HEK293 (cell line): ENCODE results near the gene FOXP4.

Experiments used
- CTCF ChIA-PET: fragments of 350-600 bp; formaldehyde crosslinking; extraction: SDS; loops from one replicate; lab custom pipeline; 2021; ENCODE audit warnings: antibody characterized with exemption; lab: Yijun Ruan, JAX
- POLR2A ChIA-PET: fragments of 300-600 bp; formaldehyde crosslinking; extraction: SDS; loops from one replicate; lab custom pipeline; 2020; ENCODE audit warnings: antibody characterized with exemption, inconsistent platforms; lab: Yijun Ruan, JAX
- H3K27ac ChIP-seq: fragments of 200-500 bp; sonication (Bioruptor generic); 2 replicates; pipeline ENCODE4 v1.5.1; 2014; ENCODE audit warnings: low read depth, low read length, control low read depth, inconsistent platforms; ENCODE audit errors: extremely low read depth
- H3K36me3 ChIP-seq, 2 experiments: fragments of 200-500 bp in 1 of 2; sonication (Bioruptor generic) in 1 of 2; 1 replicate in 1 of 2; 2 replicates in 1 of 2; pipeline ENCODE4 v1.5.1; 2014 to 2017; ENCODE audit warnings: inconsistent platforms in 2 of 2, low read length in 2 of 2; ENCODE audit not compliant: control insufficient read depth in 2 of 2, insufficient read depth in 1 of 2
- H3K4me1 ChIP-seq: fragments of 200-500 bp; sonication (Bioruptor generic); 2 replicates; pipeline ENCODE4 v1.5.1; 2014; ENCODE audit warnings: mild to moderate bottlenecking, low read length, inconsistent platforms; ENCODE audit not compliant: control insufficient read depth, insufficient read depth
- H3K4me3 ChIP-seq: 2 replicates; pipeline ENCODE4 v1.5.1; 2011; ENCODE audit warnings: low read depth, mild to moderate bottlenecking, control low read depth, low read length, moderate library complexity
- H3K9me3 ChIP-seq: fragments of 200-500 bp; sonication (Bioruptor generic); 2 replicates; pipeline ENCODE4 v1.5.1; 2014; ENCODE audit warnings: low read depth, low read length, inconsistent platforms; ENCODE audit not compliant: control insufficient read depth, insufficient read depth
- GLIS2 ChIP-seq: fragments of 450-650 bp; formaldehyde crosslinking; IDR thresholded peaks from 2 replicates; pipeline ENCODE4 v1.5.1; 2016; ENCODE audit warnings: missing biosample characterization, missing genetic modification characterization
- REPIN1 ChIP-seq: fragments of 450-650 bp; formaldehyde crosslinking; IDR thresholded peaks from 2 replicates; pipeline ENCODE4 v1.5.1; 2017; ENCODE audit warnings: missing biosample characterization, missing genetic modification characterization, low read depth
- WT1 ChIP-seq: fragments of 450-650 bp; formaldehyde crosslinking; IDR thresholded peaks from 2 replicates; pipeline ENCODE4 v1.5.1; 2016; ENCODE audit warnings: missing biosample characterization, missing genetic modification characterization
- ZIC2 ChIP-seq: fragments of 450-650 bp; formaldehyde crosslinking; IDR thresholded peaks from 2 replicates; pipeline ENCODE4 v1.5.1; 2016; ENCODE audit warnings: missing biosample characterization, missing genetic modification characterization
- ZNF214 ChIP-seq: fragments of 450-650 bp; formaldehyde crosslinking; IDR thresholded peaks from 2 replicates; pipeline ENCODE4 v1.5.1; 2017; ENCODE audit warnings: missing biosample characterization, mild to moderate bottlenecking, missing genetic modification characterization, borderline replicate concordance
- ZNF223 ChIP-seq: fragments of 450-650 bp; formaldehyde crosslinking; IDR thresholded peaks from 2 replicates; pipeline ENCODE4 v1.5.1; 2016; ENCODE audit warnings: missing biosample characterization, missing genetic modification characterization
- ZNF239 ChIP-seq: fragments of 450-650 bp; formaldehyde crosslinking; IDR thresholded peaks from 2 replicates; pipeline ENCODE4 v1.5.1; 2016; ENCODE audit warnings: missing biosample characterization, missing genetic modification characterization
- ZNF248 ChIP-seq: fragments of 450-650 bp; formaldehyde crosslinking; IDR thresholded peaks from 2 replicates; pipeline ENCODE4 v1.5.1; 2017; ENCODE audit warnings: missing biosample characterization, missing genetic modification characterization
- ZNF292 ChIP-seq: fragments of 450-650 bp; formaldehyde crosslinking; IDR thresholded peaks from 2 replicates; pipeline ENCODE4 v1.5.1; 2016; ENCODE audit warnings: low read depth, missing biosample characterization, missing genetic modification characterization, borderline replicate concordance
- ZNF302 ChIP-seq: fragments of 450-650 bp; formaldehyde crosslinking; IDR thresholded peaks from 2 replicates; pipeline ENCODE4 v1.5.1; 2016; ENCODE audit warnings: missing biosample characterization, missing genetic modification characterization, low read depth
- ZNF416 ChIP-seq: fragments of 450-650 bp; formaldehyde crosslinking; IDR thresholded peaks from 2 replicates; pipeline ENCODE4 v1.5.1; 2016; ENCODE audit warnings: missing biosample characterization, missing genetic modification characterization
- ZNF423 ChIP-seq: fragments of 450-650 bp; formaldehyde crosslinking; IDR thresholded peaks from 2 replicates; pipeline ENCODE4 v1.5.1; 2016; ENCODE audit warnings: missing biosample characterization, missing genetic modification characterization
- ZNF514 ChIP-seq: fragments of 450-650 bp; formaldehyde crosslinking; IDR thresholded peaks from 2 replicates; pipeline ENCODE4 v1.5.1; 2016; ENCODE audit warnings: missing biosample characterization, missing genetic modification characterization
- ZNF555 ChIP-seq: fragments of 450-650 bp; formaldehyde crosslinking; conservative IDR thresholded peaks from 2 replicates; pipeline ENCODE4 v1.5.1; 2017; ENCODE audit warnings: missing biosample characterization, mild to moderate bottlenecking, missing genetic modification characterization, inconsistent platforms
- ZNF621 ChIP-seq: fragments of 450-650 bp; formaldehyde crosslinking; IDR thresholded peaks from 2 replicates; pipeline ENCODE4 v1.5.1; 2017; ENCODE audit warnings: missing biosample characterization, missing genetic modification characterization
- ZNF701 ChIP-seq: fragments of 450-650 bp; formaldehyde crosslinking; IDR thresholded peaks from 2 replicates; pipeline ENCODE4 v1.5.1; 2016; ENCODE audit warnings: missing biosample characterization, missing genetic modification characterization
- ZNF777 ChIP-seq: fragments of 450-650 bp; formaldehyde crosslinking; IDR thresholded peaks from 2 replicates; pipeline ENCODE4 v1.5.1; 2017; ENCODE audit warnings: missing biosample characterization, missing genetic modification characterization, borderline replicate concordance
- ZNF837 ChIP-seq: fragments of 450-650 bp; formaldehyde crosslinking; IDR thresholded peaks from 2 replicates; pipeline ENCODE4 v1.5.1; 2016; ENCODE audit warnings: missing biosample characterization, missing genetic modification characterization
- ZSCAN5A ChIP-seq: fragments of 450-650 bp; formaldehyde crosslinking; IDR thresholded peaks from 2 replicates; pipeline ENCODE4 v1.5.1; 2016; ENCODE audit warnings: missing biosample characterization, missing genetic modification characterization
- TF ChIP-seq, protein P1 (sequence below): fragments of 450-650 bp; formaldehyde crosslinking; optimal IDR thresholded peaks from 2 replicates; pipeline ENCODE3; 2016; ENCODE audit warnings: missing biosample characterization, mild to moderate bottlenecking, missing genetic modification characterization
- TF ChIP-seq, protein P2 (sequence below): fragments of 450-650 bp; formaldehyde crosslinking; IDR thresholded peaks from 2 replicates; pipeline ENCODE4 v1.5.1; 2017; ENCODE audit warnings: missing biosample characterization, missing genetic modification characterization
- TF ChIP-seq, protein P3 (sequence below): fragments of 450-650 bp; formaldehyde crosslinking; IDR thresholded peaks from 2 replicates; pipeline ENCODE4 v1.5.1; 2017; ENCODE audit warnings: missing biosample characterization, missing genetic modification characterization
- TF ChIP-seq, protein P4 (sequence below): fragments of 450-650 bp; formaldehyde crosslinking; IDR thresholded peaks from 2 replicates; pipeline ENCODE4 v1.5.1; 2016; ENCODE audit warnings: missing biosample characterization, missing genetic modification characterization

Gene FOXP4

DNA sequence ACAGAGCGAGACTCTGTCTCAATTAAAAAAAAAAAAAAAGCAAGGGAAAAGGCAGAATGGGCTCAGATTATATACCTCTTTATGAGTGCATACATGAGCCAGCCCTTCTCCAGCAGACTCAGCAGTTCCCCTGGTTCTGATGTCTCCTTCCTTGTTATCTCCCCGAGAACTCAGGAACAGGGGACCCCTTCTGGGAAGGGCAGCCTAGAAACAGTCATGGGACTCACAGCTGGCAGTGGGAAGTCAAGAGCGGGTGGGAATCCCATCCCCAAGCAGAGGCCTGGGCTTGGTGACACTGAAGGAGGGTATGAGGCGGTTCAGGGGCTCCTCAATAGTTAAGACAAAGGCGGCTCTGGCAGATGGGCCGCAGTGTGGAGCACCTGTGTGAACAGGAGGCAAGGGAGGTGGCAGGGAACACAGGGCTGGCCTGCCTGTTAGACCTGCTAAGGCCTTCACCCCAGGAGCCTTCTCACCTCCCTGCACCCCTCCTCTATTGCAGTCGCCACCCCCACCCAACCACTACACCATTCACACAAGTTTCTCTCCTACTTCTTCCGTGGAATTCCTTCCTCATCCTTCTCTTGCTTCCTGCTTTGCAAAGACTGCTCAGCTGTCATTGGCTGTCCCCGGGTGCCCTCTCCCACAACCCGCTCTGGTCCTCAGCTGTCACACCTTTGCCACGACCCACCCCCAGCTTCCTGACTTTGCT, 62.4 kb downstream of the FOXP4 start:
- H3K27ac ChIP-seq = no peak overlapping the region
- no peaks in the 10 kb centered on the region for H3K9me3 ChIP-seq
- TF ChIP-seq ZIC2 (peak; percentile 37), ZNF302 (tag by site-specific recombination) (no peak), ZNF423 (tag by site-specific recombination) (no peak), ZNF248 (tag by site-specific recombination) (no peak), ZNF514 (tag by site-specific recombination) (no peak), REPIN1 (tag by site-specific recombination) (no peak), ZNF555 (tag by site-specific recombination) (no peak), GLIS2 (tag by site-specific recombination) (no peak), ZNF416 (tag by site-specific recombination) (no peak), ZNF292 (no peak)
- TF ChIP-seq, protein P1, sequence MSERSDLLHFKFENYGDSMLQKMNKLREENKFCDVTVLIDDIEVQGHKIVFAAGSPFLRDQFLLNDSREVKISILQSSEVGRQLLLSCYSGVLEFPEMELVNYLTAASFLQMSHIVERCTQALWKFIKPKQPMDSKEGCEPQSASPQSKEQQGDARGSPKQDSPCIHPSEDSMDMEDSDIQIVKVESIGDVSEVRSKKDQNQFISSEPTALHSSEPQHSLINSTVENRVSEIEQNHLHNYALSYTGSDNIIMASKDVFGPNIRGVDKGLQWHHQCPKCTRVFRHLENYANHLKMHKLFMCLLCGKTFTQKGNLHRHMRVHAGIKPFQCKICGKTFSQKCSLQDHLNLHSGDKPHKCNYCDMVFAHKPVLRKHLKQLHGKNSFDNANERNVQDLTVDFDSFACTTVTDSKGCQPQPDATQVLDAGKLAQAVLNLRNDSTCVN (tag by site-specific recombination) = no peak
- TF ChIP-seq, protein P2, sequence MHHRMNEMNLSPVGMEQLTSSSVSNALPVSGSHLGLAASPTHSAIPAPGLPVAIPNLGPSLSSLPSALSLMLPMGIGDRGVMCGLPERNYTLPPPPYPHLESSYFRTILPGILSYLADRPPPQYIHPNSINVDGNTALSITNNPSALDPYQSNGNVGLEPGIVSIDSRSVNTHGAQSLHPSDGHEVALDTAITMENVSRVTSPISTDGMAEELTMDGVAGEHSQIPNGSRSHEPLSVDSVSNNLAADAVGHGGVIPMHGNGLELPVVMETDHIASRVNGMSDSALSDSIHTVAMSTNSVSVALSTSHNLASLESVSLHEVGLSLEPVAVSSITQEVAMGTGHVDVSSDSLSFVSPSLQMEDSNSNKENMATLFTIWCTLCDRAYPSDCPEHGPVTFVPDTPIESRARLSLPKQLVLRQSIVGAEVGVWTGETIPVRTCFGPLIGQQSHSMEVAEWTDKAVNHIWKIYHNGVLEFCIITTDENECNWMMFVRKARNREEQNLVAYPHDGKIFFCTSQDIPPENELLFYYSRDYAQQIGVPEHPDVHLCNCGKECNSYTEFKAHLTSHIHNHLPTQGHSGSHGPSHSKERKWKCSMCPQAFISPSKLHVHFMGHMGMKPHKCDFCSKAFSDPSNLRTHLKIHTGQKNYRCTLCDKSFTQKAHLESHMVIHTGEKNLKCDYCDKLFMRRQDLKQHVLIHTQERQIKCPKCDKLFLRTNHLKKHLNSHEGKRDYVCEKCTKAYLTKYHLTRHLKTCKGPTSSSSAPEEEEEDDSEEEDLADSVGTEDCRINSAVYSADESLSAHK (tag by site-specific recombination) = peak; percentile 94
- TF ChIP-seq, protein P3, sequence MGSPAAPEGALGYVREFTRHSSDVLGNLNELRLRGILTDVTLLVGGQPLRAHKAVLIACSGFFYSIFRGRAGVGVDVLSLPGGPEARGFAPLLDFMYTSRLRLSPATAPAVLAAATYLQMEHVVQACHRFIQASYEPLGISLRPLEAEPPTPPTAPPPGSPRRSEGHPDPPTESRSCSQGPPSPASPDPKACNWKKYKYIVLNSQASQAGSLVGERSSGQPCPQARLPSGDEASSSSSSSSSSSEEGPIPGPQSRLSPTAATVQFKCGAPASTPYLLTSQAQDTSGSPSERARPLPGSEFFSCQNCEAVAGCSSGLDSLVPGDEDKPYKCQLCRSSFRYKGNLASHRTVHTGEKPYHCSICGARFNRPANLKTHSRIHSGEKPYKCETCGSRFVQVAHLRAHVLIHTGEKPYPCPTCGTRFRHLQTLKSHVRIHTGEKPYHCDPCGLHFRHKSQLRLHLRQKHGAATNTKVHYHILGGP (tag by site-specific recombination) = no peak
- ChIA-PET POLR2A (interaction anchor here (0.7 kb wide), 1 partner anchor 425 kb away, joined by 3 read pairs; no protein-coding TSS in a partner anchor), CTCF (interaction anchor here (0.6 to 4.5 kb wide), 4 partner anchors 15 to 490 kb away, joined by 3 to 29 read pairs (median 10); no protein-coding TSS in a partner anchor)
- no peak overlapping the region for H3K4me3 ChIP-seq
- no peaks in the 10 kb centered on the region for H3K4me1 ChIP-seq
- no peaks in the 10 kb centered on the region for H3K36me3 ChIP-seq

GRCh38 chr6:41614715-41615114, 68.5 kb downstream of the FOXP4 start:
- Histone ChIP-seq H3K36me3 (no peaks in the 10 kb centered on the region), H3K9me3 (no peaks in the 10 kb centered on the region), H3K27ac (no peak overlapping the region), H3K4me3 (no peak overlapping the region), H3K4me1 (no peaks in the 10 kb centered on the region)
- POLR2A ChIA-PET = no interaction called here
- TF ChIP-seq, protein P2 (tag by site-specific recombination) = no peak
- TF ChIP-seq, protein P4, sequence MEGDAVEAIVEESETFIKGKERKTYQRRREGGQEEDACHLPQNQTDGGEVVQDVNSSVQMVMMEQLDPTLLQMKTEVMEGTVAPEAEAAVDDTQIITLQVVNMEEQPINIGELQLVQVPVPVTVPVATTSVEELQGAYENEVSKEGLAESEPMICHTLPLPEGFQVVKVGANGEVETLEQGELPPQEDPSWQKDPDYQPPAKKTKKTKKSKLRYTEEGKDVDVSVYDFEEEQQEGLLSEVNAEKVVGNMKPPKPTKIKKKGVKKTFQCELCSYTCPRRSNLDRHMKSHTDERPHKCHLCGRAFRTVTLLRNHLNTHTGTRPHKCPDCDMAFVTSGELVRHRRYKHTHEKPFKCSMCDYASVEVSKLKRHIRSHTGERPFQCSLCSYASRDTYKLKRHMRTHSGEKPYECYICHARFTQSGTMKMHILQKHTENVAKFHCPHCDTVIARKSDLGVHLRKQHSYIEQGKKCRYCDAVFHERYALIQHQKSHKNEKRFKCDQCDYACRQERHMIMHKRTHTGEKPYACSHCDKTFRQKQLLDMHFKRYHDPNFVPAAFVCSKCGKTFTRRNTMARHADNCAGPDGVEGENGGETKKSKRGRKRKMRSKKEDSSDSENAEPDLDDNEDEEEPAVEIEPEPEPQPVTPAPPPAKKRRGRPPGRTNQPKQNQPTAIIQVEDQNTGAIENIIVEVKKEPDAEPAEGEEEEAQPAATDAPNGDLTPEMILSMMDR = no peak
- no peak for TF ChIP-seq ZNF701 (tag by site-specific recombination)
- no peak for TF ChIP-seq ZNF214
- no peak for TF ChIP-seq ZNF223 (tag by site-specific recombination)
- no peak for TF ChIP-seq ZNF239 (tag by site-specific recombination)
- TF ChIP-seq WT1 (tag by site-specific recombination) = no peak
- no peak for TF ChIP-seq ZNF777 (tag by site-specific recombination)
- no peak for TF ChIP-seq ZNF837
- TF ChIP-seq ZNF621 = no peak
- no peak for TF ChIP-seq ZSCAN5A (tag by site-specific recombination)
- CTCF ChIA-PET = interaction anchor here (0.6 to 3.1 kb wide), 9 partner anchors 12 to 247 kb away, joined by 3 to 16 read pairs (median 3); no protein-coding TSS in a partner anchor
